Erythroblast (primary cell): ENCODE results near the gene CSF1R.

Source experiments
- GATA1 ChIP-seq: IDR thresholded peaks from 2 replicates; pipeline ENCODE4 v1.6.1; 2011; ENCODE audit warnings: low read depth, mild to moderate bottlenecking, control low read depth, low read length, moderate library complexity
- POLR2A ChIP-seq: IDR thresholded peaks from 2 replicates; pipeline ENCODE4 v1.6.1; 2011; ENCODE audit warnings: mild to moderate bottlenecking, low read length

DNA sequence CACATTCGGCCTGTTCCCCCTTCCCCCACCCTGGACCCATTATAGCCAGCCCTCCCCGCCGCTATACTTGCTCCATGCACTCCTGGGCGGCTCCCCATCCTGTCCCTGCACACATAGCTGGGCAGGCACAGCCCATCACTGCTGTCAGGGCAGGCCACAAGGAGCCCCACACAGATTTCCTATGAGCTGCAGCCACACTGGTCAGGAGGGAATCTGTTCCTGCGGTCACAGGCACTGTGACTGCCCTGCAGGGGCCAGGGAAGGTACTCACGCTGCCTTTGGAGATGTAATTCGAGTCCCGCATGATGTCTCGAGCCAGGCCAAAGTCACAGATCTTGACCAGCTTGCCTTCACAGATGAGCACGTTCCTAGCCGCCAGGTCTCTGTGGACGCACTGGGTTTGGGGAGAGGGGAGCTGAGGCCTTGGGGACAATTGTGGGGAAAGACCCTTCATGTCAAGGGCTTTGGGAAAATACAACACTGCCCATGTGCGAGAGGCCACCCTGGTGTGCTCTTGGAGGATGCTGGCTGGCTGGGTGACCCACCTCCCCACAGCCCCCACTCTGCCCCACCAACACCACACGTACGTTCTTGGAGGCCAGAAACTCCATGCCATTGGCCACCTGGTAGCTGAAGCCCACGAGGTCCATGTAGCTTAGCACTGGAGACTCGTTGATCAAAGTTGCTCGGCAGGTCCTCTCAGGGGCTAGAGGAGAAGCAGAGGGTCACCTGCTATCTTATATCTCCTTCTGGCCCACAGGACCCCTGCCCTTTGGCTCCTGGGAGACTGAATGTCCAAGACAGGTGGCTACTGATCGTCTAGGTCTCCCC, 34.5 kb upstream of the CSF1R start:
- TF ChIP-seq POLR2A (no peak), GATA1 (no peak)
